NCI-H1417 treated with DMSO at 0.1 percent for 48 hours (cell line): ENCODE measurements around the gene OPA3.
A peak's percentile ranks its signal among the peaks of the same experiment; 100 is the strongest.
"Not testable (repeated sequence)": the region's sequence is repeated elsewhere in the genome, so short reads cannot be mapped to it uniquely, and the experiment has no call there.

Experiments
- DNase-seq: peaks from one replicate; lab custom pipeline; 2025; lab: John Stamatoyannopoulos, UW

OPA3 gene

GRCh38 chr19:45584332-45585157 is at the start of gene OPA3:
TSS of gene OPA3 (minus strand) at chr19:45584802. CDS start at chr19:45584764, 38 bp downstream.
- peak; percentile 87 for DNase-seq

GRCh38 chr19:45632468-45633196 is 48.0 kb upstream of the OPA3 start:
- DNase-seq: no peak

- no peak for DNase-seq
Observed at GRCh38 chr19:45630463-45630862, 45.9 kb upstream of the OPA3 start.

GRCh38 chr19:45629704-45630103 is 45.1 kb upstream of the OPA3 start:
- no peak for DNase-seq

- not testable (repeated sequence) for DNase-seq
Observed at GRCh38 chr19:45628219-45628618, 43.6 kb upstream of the OPA3 start.

- DNase-seq: no peak
Observed at GRCh38 chr19:45623984-45624383, 39.4 kb upstream of the OPA3 start.

- DNase-seq: no peak
Observed at GRCh38 chr19:45621976-45622503, 37.4 kb upstream of the OPA3 start.

GRCh38 chr19:45621389-45621788 is 36.8 kb upstream of the OPA3 start:
- no peak for DNase-seq

GRCh38 chr19:45616704-45617017 is 32.1 kb upstream of the OPA3 start:
- DNase-seq: no peak

GRCh38 chr19:45615795-45616703 is 31.4 kb upstream of the OPA3 start:
- DNase-seq: no peak

GRCh38 chr19:45615056-45615455 is 30.5 kb upstream of the OPA3 start:
- not testable (repeated sequence) for DNase-seq

GRCh38 chr19:45613926-45614725 is 29.5 kb upstream of the OPA3 start:
- DNase-seq: no peak

GRCh38 chr19:45608948-45609347 is 24.3 kb upstream of the OPA3 start:
- DNase-seq: no peak

GRCh38 chr19:45607071-45608029 is 22.7 kb upstream of the OPA3 start:
- DNase-seq: no peak

- DNase-seq: no peak
Observed at GRCh38 chr19:45601524-45602374, 17.1 kb upstream of the OPA3 start, which contains the start of gene GPR4. TSS of gene GPR4 (minus strand) at chr19:45602212. CDS start at chr19:45591866, 10,346 bp downstream.

GRCh38 chr19:45601115-45601514 is 16.5 kb upstream of the OPA3 start:
- no peak for DNase-seq

GRCh38 chr19:45600340-45600885 is 15.8 kb upstream of the OPA3 start:
- DNase-seq: no peak

- no peak for DNase-seq
Observed at GRCh38 chr19:45599286-45599685, 14.7 kb upstream of the OPA3 start.
